OCI-LY1 (cell line): ENCODE results near the gene TMTC3.
"Not testable (repeated sequence)": the region's sequence is repeated elsewhere in the genome, so short reads cannot be mapped to it uniquely, and the experiment has no call there.

ENCODE experiments used
- EZH2 ChIP-seq: fragments of 200-600 bp; sonication (generic), shearing (Covaris generic); IDR thresholded peaks from 2 replicates; pipeline ENCODE4 v1.8.0; 2017; ENCODE audit warnings: borderline replicate concordance, mixed run types, mild to moderate bottlenecking, antibody characterized with exemption, low read length, moderate library complexity, mixed read lengths
- TF ChIP-seq, protein P1 (sequence below): fragments of 200-600 bp; sonication (generic), shearing (Covaris generic); IDR thresholded peaks from 2 replicates; pipeline ENCODE4 v1.5.1; 2017; ENCODE audit warnings: mild to moderate bottlenecking, antibody characterized with exemption, low read length, moderate library complexity, mixed read lengths

DNA sequence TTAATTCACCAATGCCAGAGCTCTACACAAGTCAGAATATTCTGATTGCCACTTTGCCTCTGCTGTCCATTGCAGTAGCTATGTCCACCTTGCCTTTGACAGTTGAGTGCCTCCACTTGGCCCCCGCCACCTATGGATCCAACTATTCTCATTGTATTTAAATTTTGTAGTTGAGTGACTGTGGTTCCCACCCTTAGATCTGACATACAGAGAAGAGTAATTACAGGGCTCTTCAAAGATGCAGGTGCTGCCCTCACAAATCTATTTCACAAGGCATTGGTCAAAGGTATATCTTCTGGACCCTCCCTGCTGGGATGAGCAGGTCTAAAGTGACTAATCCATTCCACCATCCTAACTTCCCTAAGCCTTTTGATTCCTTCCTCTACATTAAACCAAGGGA, 68.2 kb downstream of the TMTC3 start:
- TF ChIP-seq, protein P1, sequence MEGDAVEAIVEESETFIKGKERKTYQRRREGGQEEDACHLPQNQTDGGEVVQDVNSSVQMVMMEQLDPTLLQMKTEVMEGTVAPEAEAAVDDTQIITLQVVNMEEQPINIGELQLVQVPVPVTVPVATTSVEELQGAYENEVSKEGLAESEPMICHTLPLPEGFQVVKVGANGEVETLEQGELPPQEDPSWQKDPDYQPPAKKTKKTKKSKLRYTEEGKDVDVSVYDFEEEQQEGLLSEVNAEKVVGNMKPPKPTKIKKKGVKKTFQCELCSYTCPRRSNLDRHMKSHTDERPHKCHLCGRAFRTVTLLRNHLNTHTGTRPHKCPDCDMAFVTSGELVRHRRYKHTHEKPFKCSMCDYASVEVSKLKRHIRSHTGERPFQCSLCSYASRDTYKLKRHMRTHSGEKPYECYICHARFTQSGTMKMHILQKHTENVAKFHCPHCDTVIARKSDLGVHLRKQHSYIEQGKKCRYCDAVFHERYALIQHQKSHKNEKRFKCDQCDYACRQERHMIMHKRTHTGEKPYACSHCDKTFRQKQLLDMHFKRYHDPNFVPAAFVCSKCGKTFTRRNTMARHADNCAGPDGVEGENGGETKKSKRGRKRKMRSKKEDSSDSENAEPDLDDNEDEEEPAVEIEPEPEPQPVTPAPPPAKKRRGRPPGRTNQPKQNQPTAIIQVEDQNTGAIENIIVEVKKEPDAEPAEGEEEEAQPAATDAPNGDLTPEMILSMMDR = not testable (repeated sequence)
- TF ChIP-seq EZH2 = not testable (repeated sequence)
